DOHH2 (cell line): ENCODE data around the gene BOD1L1.

Source experiments
- H3F3A ChIP-seq: fragments of 200-600 bp; sonication (generic), shearing (Covaris generic); 2 replicates; pipeline ENCODE4 v1.6.0; 2016; ENCODE audit warnings: antibody characterized with exemption, mild to moderate bottlenecking; ENCODE audit not compliant: control insufficient read depth, insufficient read depth
- H3K27ac ChIP-seq: fragments of 200-600 bp; sonication (generic); 2 replicates; pipeline ENCODE4 v1.5.1; 2014; ENCODE audit warnings: low read depth, mild to moderate bottlenecking, low read length, moderate library complexity
- H3K27me3 ChIP-seq: fragments of 200-600 bp; sonication (generic); 2 replicates; pipeline ENCODE4 v1.6.1; 2014; ENCODE audit warnings: mild to moderate bottlenecking, low read length, mixed read lengths; ENCODE audit not compliant: control insufficient read depth
- H3K36me3 ChIP-seq: fragments of 200-600 bp; sonication (generic); 2 replicates; pipeline ENCODE4 v1.6.1; 2014; ENCODE audit warnings: mild to moderate bottlenecking, low read length, moderate library complexity, mixed read lengths; ENCODE audit not compliant: control insufficient read depth
- H3K4me1 ChIP-seq: fragments of 200-600 bp; sonication (generic); 2 replicates; pipeline ENCODE4 v1.6.1; 2014; ENCODE audit warnings: mild to moderate bottlenecking, low read length, mixed read lengths; ENCODE audit not compliant: control insufficient read depth
- H3K4me2 ChIP-seq: fragments of 200-600 bp; sonication (generic); 2 replicates; pipeline ENCODE4 v1.6.0; 2014; ENCODE audit warnings: mild to moderate bottlenecking, low read length, moderate library complexity
- H3K4me3 ChIP-seq: fragments of 200-600 bp; sonication (generic); 2 replicates; pipeline ENCODE4 v1.5.1; 2014; ENCODE audit warnings: mild to moderate bottlenecking, low read length, mixed read lengths
- H3K79me2 ChIP-seq: fragments of 200-600 bp; sonication (generic); 2 replicates; pipeline ENCODE4 v1.6.1; 2014; ENCODE audit warnings: mild to moderate bottlenecking, low read length, mixed read lengths; ENCODE audit not compliant: control insufficient read depth
- H3K9me2 ChIP-seq: fragments of 200-600 bp; sonication (generic); replicated peaks from 2 replicates; pipeline ENCODE4 v1.6.1; 2014; ENCODE audit warnings: mild to moderate bottlenecking, low read length, mixed read lengths; ENCODE audit not compliant: control insufficient read depth
- H3K9me3 ChIP-seq: fragments of 200-600 bp; sonication (generic); 2 replicates; pipeline ENCODE4 v1.6.1; 2014; ENCODE audit warnings: antibody characterized with exemption, low read length, mixed read lengths; ENCODE audit not compliant: control insufficient read depth, insufficient read depth
- H4K20me1 ChIP-seq: fragments of 200-600 bp; sonication (generic); 2 replicates; pipeline ENCODE4 v1.6.0; 2014; ENCODE audit warnings: low read depth, mild to moderate bottlenecking, antibody characterized with exemption, low read length, moderate library complexity; ENCODE audit not compliant: control insufficient read depth, insufficient read depth
- EZH2phosphoT487 ChIP-seq: fragments of 200-600 bp; sonication (generic); IDR thresholded peaks from 2 replicates; pipeline ENCODE4 v1.6.1; 2017; ENCODE audit warnings: borderline replicate concordance, mild to moderate bottlenecking, antibody characterized with exemption, low read length, moderate library complexity, mixed read lengths
- TF ChIP-seq, protein P1 (sequence below): fragments of 200-600 bp; sonication (generic); IDR thresholded peaks from one replicate; pipeline ENCODE4 v1.5.1; 2014; ENCODE audit warnings: antibody characterized with exemption, mild to moderate bottlenecking, low read depth, low read length; ENCODE audit not compliant: poor library complexity, severe bottlenecking

BOD1L1 gene

DNA sequence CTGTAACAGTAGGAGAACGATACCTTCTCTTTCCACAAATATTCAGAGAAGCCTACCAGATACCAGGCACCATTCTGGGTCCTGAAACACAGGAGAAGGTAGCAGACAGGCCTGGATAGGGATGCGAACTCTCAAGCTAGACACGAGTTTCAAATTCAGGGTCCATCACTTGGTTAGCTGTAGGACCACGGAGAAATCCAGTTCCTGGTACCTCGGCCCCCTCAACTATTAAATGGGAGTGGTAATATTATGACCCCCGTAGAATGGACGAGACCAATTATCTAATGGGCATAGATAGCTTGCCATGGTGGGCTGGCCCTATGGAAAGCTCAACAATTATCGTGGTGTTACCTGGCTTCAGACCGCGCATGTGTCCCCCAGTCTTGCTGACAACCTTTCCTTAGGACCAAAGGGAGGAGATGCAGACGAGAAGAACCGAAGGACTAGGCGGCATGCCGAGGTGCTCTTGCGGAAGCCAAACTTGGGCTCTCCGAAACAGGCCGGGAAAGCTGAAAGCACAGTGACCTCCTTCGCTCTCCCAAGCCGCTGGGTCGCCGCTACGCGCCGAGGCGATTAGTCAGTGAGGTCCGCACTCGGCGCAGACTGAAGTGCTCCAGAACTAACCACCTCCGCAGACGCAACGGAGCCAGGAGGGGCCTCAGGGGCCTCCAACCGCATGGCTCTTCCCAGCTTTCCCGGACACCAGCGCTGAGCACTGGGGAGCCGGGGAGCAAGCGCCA lies 102.9 kb downstream of the BOD1L1 start:
- Histone ChIP-seq H3K4me3 (no peak overlapping the region), H3K4me2 (no peak overlapping the region), H3K27me3 (peaks cover 43% of the 10 kb centered on the region), H3K9me3 (peaks cover 3% of the 10 kb centered on the region; the same call in 1 of the 2 replicates), H4K20me1 (no peaks in the 10 kb centered on the region), H3K4me1 (peaks cover 18% of the 10 kb centered on the region), H3K79me2 (no peaks in the 10 kb centered on the region), H3K27ac (no peak overlapping the region), H3K9me2 (no peaks in the 10 kb centered on the region), H3F3A (no peaks in the 10 kb centered on the region), H3K36me3 (no peaks in the 10 kb centered on the region)
- TF ChIP-seq, protein P1, sequence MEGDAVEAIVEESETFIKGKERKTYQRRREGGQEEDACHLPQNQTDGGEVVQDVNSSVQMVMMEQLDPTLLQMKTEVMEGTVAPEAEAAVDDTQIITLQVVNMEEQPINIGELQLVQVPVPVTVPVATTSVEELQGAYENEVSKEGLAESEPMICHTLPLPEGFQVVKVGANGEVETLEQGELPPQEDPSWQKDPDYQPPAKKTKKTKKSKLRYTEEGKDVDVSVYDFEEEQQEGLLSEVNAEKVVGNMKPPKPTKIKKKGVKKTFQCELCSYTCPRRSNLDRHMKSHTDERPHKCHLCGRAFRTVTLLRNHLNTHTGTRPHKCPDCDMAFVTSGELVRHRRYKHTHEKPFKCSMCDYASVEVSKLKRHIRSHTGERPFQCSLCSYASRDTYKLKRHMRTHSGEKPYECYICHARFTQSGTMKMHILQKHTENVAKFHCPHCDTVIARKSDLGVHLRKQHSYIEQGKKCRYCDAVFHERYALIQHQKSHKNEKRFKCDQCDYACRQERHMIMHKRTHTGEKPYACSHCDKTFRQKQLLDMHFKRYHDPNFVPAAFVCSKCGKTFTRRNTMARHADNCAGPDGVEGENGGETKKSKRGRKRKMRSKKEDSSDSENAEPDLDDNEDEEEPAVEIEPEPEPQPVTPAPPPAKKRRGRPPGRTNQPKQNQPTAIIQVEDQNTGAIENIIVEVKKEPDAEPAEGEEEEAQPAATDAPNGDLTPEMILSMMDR: no peak
- TF ChIP-seq EZH2phosphoT487: no peak

DNA sequence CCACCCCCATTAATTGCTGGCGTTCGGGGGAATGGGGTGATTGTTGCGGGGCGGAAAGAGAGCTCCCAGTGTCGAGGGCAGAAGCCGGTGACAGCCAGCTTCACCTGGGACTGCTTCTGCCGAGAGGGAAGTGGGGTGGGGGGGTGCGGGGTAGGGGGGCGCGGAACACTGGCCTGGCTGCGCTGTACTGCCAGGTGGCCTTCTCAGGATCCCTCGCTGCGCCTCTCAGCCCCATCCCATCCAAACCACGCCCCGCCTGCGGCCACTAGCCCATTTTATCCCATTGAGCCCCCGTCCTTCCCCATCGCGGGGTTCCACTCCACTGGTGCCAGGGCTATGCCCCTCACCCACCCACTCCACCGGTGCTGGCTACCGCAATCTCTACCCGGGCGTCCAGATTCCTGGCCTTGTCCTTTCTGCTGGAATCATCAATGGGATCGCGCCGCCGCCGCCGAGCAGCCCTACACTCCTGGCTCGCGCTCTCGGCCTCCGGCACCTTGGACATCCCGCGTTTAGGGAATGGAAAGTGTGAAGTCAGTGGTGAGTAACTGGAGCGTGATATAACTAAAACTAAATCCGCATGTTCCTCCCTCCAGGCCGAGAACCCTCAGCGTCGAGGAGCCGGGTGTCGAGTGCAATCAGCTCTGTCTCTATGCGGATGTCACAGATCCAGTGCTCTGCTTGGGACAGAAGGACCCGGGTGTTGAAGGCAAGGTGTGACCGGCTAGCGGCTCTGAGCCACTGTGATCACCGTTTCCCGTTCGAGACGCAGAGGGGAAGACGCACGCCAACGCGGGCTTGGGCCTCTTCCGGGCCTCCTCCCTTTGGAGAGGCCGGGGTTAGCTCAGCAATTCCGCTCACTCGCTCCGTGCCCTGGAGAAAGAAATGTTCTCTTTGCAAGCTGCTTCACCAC lies 103.7 kb downstream of the BOD1L1 start:
- Histone ChIP-seq H3K4me1 (peaks cover 16% of the 10 kb centered on the region), H3K36me3 (no peaks in the 10 kb centered on the region), H3K27ac (no peak overlapping the region), H3K9me3 (peaks cover 3% of the 10 kb centered on the region; the same call in 1 of the 2 replicates), H3K9me2 (no peaks in the 10 kb centered on the region), H4K20me1 (no peaks in the 10 kb centered on the region), H3F3A (no peaks in the 10 kb centered on the region), H3K4me2 (no peak overlapping the region), H3K4me3 (no peak overlapping the region), H3K27me3 (peaks cover 37% of the 10 kb centered on the region), H3K79me2 (no peaks in the 10 kb centered on the region)
- TF ChIP-seq, protein P1: no peak
- TF ChIP-seq EZH2phosphoT487: no peak

DNA sequence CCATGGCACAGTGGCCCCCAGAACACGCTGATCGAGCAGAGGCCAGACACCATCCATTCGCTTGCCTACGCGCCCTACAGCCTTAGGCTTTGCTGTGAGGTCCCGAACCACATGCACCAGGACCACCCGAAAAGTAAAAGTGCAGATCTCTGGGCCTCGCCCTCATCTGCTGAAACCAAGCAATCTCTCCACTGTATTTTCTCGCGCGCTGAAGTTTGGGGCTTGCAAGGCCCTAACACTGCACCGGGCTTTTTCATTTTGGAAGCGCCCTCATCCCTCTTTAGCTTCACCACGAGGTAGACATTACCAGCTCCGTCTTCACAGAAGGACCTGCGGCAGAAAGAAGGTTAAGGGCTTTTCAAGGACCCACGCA lies 104.4 kb downstream of the BOD1L1 start:
- no peaks in the 10 kb centered on the region for H3F3A ChIP-seq
- H3K36me3 ChIP-seq: no peaks in the 10 kb centered on the region
- H3K4me1 ChIP-seq: peaks cover 8% of the 10 kb centered on the region
- H3K27ac ChIP-seq: no peak overlapping the region
- no peak for TF ChIP-seq EZH2phosphoT487
- TF ChIP-seq, protein P1: no peak
- no peaks in the 10 kb centered on the region for H3K9me2 ChIP-seq
- no peak overlapping the region for H3K4me3 ChIP-seq
- H3K79me2 ChIP-seq: no peaks in the 10 kb centered on the region
- H3K27me3 ChIP-seq: peaks cover 29% of the 10 kb centered on the region
- H4K20me1 ChIP-seq: no peaks in the 10 kb centered on the region
- H3K4me2 ChIP-seq: no peak overlapping the region
- peaks cover 3% of the 10 kb centered on the region; the same call in 1 of the 2 replicates for H3K9me3 ChIP-seq
